Measurements from ENCODE around the gene SLC27A6.
"Not testable (repeated sequence)": the region's sequence is repeated elsewhere in the genome, so short reads cannot be mapped to it uniquely, and the experiment has no call there.

Gene SLC27A6, protein sequence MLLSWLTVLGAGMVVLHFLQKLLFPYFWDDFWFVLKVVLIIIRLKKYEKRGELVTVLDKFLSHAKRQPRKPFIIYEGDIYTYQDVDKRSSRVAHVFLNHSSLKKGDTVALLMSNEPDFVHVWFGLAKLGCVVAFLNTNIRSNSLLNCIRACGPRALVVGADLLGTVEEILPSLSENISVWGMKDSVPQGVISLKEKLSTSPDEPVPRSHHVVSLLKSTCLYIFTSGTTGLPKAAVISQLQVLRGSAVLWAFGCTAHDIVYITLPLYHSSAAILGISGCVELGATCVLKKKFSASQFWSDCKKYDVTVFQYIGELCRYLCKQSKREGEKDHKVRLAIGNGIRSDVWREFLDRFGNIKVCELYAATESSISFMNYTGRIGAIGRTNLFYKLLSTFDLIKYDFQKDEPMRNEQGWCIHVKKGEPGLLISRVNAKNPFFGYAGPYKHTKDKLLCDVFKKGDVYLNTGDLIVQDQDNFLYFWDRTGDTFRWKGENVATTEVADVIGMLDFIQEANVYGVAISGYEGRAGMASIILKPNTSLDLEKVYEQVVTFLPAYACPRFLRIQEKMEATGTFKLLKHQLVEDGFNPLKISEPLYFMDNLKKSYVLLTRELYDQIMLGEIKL

DNA sequence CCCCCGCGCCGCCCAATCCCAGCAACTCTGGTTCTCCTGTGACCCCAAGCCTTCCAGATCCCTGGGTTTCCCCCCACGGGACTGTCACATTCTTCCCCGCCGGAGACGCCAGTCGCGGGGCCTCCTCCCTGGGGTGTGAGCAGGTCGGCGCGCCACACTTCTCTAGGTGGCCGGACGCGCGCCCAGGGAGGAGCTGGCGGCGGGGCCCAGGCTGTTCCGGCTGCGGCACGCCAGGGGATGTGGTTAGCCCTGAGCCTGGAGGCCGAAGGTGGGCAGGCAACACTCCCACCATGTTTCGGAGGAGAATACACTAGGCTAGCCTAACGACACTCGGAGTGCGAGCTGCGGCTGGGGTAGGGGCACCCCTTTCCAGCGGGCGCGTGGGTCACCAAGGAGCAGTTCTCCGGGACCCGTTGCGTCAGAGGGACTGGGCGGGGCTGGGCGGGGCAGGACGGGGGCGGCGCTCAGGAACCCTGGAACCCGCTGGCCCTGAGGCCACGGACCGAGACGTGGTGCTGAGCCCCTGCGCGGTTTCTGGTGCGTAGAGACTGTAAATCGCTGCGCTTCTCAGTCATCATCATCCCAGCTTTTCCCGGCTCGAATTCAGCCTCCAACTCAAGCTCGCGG, at the start of gene SLC27A6:
TSS of gene SLC27A6 (plus strand) at position 478 of the 627 bp plus-strand sequence. CDS start 650 bp downstream, outside the sequence.
- DNase-seq (ENCODE audit: low read depth) = no peak

DNA sequence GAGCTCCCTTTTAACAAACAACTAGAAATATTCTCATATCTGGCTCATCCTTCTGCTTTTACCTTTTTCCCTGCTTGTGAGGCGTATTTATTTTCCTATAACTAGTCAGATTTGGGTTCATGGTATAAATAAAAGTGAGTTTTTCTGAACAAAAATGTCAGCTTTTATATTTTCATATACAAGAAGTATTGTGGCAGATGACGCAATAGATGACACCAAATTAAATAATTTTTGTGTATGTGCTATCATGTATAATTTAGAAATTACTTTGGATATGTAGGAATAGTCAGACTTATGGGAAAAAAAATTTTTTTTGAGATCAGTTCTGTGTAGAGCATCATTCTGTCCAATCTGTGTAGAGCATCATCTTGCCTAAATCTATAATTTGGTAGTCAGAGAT, 45.7 kb upstream of the SLC27A6 start:
- DNase-seq (ENCODE audit: low read depth) = no peak

DNA sequence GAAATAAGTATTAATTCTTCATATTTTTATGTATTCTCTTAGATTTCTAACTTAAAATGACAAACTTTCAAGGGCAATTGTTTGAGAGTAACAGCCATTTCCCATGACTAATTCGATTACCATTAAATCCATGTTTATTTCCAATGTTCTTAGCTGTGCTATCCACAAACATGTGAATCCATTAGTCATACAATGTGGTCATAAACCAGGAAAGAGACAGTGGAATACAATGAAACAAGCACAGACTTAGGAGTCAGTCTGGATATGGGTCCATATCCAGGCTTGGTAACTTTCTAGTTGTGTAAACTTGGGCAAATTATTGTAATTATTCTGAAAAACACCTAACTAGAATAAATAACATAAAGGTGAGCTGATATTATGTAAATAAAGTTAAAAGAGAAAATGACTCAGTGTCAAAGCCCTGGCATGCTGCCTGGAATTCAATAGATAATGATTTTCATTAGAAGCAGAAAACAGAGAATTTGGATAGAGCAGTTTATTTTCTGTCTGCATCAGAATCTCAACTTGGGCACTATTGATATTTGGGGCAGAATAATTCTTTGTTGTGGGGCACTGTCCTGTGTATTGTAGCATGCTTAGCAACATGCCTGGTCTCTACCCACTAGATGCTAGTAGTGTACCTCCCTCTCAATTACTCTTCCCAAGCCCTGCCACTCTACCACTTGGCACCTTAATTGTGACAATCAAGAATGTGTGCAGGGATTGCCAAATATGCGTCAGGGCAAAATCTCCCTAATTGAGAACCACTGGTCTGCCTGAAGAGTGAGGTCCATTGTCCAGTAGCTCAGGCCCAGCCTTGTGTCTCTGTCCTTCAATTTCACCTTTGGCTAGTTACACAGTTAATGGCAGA, 44.7 kb upstream of the SLC27A6 start:
- no peak for DNase-seq (ENCODE audit: low read depth)

DNA sequence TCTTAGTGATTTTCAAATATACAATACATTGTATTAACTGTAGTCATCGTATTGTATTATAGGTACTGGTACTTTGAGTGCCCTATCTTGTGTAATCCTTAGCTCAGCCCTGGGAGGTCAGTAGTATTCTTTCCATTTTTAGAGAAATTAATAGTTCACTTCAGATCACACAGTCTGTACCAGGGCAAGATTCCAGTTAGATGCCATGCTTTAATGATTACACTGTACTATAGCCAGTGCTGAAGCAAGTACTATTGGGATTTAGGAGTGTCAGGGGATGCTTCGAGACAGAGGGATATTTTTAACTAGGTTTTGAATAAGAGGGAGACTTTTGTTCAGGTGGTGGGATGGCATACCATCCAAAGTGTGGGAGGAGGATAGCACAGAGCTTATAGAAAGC, 41.0 kb upstream of the SLC27A6 start:
- DNase-seq (ENCODE audit: low read depth) = no peak

DNA sequence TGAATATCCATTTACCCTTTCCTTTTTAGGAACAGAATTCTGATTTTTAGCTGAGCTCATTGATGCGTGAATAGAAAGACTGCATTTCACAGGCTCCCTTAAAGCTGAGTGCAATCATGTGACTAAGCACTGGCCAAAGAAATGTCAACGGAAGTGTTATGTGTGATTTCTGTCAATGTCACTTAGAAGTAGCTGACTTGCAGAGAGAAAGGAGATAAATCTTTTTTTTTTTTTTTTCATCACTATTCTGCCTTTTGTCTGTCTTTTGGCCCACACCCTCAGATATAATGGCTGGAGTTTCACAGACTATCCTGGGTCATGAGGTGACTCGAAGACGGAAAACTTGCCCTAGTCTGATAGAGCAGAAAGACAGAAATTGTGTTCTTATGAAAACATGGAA, 39.3 kb upstream of the SLC27A6 start:
- no peak for DNase-seq (ENCODE audit: low read depth)

DNA sequence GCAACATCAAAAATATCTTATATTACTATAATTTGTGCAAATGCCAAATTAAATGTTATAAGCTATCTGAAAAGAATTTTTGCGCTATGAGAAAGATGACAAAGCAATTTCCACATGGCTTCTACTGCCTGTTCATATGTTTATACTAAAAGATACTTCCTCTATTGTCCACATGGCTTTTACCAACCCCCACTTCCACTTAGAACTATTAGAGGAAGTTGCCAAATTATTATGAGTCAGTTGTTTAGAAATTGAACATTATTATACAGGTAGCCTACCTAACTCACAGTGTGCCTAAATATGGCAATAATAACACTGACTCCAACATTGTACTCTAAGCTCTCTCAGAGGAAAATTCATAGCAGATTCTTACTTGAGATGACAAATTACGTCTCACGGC, 37.6 kb upstream of the SLC27A6 start:
- DNase-seq (ENCODE audit: low read depth) = no peak

DNA sequence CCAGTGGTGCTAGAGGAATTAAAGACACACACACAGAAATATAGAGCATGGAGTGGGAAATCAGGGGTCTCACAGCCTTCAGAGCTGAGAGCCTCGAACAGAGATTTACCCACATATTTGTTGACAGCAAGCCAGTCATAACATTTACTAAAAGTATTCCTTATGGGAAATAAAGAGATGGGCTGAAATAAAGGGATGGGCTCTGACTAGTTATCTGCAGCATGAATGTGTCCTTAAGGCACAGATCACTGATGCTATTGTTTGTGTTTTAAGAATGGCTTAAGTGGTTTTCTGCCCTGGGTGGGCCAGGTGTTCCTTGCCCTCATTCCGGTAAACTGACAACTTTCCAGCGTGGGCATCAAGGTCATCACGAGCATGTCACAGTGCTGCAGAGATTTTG, 33.1 kb upstream of the SLC27A6 start:
- DNase-seq (ENCODE audit: low read depth) = not testable (repeated sequence)

DNA sequence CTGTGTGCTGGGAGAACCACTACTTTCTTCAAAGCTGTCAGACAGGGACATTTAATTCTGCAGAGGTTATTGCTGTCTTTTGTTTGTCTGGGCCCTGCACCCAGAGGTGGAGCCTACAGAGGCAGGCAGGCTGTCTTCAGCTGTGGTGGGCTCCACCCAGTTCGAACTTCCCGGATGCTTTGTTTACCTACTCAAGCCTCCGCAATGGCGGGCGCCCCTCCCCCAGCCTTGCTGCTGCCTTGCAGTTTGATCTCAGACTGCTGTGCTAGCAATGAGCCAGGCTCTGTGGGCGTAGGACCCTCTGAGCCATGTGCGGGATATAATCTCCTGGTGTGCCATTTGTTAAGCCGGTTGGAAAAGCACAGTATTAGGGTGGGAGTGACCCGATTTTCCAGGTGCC, 22.2 kb upstream of the SLC27A6 start:
- DNase-seq (ENCODE audit: low read depth) = not testable (repeated sequence)

DNA sequence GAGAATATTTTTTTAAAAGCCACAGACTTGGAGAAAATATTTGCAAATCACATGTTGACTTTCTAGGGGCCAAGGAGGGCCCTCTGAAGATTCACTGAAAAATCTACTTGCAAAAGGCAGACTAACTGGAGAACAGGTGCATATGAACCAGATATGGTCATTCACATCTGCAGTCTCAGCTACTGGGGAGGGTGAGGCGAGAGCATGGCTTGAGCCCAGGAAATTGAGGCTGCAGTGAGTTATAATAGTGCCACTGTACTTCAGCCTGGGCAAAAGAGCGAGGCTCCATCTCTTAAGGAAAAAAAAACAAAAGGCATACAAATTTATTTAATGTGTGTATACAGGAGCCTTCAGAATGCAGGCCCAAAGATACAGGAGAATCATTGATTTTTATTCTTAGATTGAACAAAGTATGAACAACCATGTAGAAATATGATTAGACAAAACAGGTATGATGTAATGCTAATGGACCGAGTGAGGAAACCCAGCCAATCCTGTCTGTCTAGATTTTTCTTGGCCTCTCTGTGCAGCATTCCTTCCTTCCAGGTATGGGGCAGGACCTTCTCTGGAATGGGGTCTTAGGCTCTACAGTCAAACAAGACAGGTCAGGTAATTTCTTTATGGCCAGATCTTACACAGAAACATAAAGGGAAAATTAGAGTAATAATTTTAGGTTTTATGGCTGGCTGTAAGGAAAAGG, 15.3 kb upstream of the SLC27A6 start:
- DNase-seq (ENCODE audit: low read depth) = no peak

DNA sequence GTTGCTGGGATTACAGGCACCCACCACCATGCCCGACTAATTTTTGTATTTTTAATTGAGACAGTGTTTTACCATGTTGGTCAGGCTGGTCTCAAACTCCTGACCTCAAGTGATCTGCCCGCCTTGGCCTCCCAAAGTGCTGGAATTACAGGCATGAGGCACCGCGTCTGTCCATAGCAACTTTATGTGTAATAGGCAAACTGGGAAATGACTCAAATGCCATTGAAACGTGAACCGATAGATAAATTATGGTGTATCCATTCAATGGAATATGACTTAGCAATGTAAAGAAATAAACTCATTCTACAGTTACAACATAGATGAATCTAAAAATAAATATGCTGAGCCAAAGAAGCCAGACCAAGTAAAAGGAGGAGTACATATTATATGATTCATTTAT, 14.0 kb upstream of the SLC27A6 start:
- not testable (repeated sequence) for DNase-seq (ENCODE audit: low read depth)

DNA sequence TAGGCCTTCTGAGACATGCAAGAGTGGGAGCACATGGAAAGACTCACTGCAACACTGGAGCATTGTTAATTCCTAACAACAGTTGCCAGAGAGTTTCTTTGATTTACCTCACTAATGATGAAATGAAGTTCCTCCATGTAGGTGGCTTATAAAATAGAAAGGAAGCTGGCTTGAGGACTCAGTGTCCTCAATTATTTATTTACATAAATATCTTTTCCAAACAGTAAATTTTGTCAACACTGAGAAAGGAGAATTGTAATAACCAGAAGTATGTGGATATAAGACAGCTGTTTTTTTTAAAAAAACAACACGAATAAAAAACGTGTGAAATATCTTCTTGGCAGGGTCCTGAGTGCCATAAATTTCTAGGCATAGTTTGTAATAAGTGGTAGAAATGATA, 9.1 kb upstream of the SLC27A6 start:
- no peak for DNase-seq (ENCODE audit: low read depth)

DNA sequence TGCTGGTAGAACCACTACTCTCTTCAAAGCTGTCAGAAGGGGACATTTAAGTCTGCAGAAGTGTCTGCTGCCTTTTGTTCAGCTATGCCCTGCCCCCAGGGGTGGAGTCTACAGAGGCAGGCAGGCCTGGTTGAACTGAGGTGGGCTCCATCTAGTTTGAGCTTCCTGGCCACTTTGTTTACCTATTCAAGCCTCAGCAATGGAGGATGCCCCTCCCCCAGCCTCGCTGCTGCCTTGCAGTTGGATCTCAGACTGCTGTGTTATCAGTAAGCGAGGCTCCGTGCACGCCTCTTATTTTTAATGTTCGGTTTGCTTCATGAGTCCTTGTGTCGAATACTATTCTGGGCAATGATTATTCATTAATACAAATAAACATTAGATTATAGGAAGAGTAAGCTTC, 3.1 kb upstream of the SLC27A6 start:
- DNase-seq (ENCODE audit: low read depth) = no peak

DNA sequence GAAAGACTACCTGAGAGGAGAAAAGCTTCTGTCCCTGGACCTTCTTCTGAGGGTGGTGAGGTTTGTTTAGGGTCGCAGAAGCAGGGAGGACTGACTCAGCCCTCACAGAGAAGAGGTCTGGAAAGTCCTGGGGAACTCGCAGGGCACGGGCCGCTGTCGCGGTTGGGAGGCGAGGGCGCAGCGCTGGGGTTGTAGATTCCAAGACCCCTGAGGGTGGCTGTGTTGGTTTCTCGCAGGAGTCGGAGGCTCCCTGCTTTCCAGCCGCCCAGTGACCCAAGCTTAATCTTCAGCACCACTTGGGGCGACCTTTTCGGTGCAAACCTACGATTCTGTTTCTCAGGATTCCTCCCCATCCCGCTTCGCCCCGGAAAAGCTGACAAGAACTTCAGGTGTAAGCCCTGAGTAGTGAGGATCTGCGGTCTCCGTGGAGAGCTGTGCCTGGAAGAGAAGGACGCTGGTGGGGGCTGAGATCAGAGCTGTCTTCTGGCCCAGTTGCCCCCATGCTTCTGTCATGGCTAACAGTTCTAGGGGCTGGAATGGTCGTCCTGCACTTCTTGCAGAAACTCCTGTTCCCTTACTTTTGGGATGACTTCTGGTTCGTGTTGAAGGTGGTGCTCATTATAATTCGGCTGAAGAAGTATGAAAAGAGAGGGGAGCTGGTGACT, 482 bp downstream of the SLC27A6 start:
- no peak for DNase-seq (ENCODE audit: low read depth)

DNA sequence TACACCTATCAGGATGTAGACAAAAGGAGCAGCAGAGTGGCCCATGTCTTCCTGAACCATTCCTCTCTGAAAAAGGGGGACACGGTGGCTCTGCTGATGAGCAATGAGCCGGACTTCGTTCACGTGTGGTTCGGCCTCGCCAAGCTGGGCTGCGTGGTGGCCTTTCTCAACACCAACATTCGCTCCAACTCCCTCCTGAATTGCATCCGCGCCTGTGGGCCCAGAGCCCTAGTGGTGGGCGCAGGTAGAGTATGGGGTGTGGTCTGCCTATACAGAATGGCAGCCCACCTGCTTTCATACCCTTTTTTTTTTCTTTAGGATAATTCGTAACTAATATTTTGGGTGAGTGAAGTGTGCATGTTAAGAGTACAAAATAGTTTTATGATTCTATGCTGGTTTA, 1.1 kb downstream of the SLC27A6 start:
- no peak for DNase-seq (ENCODE audit: low read depth)

DNA sequence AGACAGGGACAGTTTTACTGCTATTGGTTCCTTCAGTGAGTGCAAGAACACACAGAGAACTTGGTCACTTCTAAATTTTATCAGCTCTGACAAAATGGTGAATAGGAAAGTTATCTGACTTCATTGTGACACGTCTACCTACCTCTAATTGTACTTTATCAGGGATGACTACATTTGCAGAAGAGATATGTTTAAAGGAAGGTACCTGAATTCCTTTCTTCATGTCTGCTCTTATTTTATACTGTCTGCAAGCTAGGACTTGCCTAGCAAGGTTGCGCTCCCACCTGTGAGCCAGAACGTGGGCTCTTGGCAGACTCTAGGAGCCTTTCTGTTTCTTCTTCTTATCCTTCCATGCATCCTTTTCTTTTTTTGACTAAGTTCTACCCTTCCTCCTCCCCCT, 1.6 kb downstream of the SLC27A6 start:
- DNase-seq (ENCODE audit: low read depth) = no peak

DNA sequence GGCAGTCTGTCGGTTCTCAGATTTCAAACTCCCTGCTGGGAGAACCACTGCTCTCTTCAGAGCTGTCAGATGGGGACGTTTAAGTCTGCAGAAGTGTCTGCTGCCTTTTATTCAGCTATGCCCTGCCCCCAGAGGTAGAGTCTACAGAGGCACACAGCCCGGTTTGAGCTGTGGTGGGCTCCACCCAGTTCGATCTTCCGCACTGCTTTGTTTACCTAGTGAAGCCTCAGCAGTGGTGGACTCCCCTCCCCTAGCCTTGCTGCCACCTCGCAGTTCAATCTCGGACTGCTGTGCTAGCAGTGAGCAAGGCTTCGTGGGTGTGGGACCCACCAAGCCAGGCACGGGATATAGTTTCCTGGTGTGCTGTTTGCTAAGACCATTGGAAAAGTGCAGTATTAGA, 8.0 kb downstream of the SLC27A6 start:
- DNase-seq (ENCODE audit: low read depth) = no peak

DNA sequence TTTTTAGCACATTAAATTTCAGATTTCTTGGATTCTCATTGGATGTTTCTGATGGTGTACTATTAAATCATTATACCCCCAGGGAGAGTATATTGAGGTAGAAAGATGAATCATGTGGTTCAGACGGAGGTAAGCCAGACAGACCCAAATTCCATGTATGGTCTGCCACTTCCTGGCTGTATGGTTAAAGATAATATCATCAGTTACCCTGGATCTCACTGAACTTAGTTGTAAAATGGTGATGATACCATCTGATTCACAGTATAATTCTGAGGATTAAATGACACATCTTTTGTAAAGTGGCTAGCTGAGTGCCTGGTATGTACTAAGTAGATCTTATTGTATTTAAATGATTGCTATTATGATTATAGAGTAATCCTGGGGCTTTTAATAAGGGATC, 9.3 kb downstream of the SLC27A6 start:
- DNase-seq (ENCODE audit: low read depth) = no peak

DNA sequence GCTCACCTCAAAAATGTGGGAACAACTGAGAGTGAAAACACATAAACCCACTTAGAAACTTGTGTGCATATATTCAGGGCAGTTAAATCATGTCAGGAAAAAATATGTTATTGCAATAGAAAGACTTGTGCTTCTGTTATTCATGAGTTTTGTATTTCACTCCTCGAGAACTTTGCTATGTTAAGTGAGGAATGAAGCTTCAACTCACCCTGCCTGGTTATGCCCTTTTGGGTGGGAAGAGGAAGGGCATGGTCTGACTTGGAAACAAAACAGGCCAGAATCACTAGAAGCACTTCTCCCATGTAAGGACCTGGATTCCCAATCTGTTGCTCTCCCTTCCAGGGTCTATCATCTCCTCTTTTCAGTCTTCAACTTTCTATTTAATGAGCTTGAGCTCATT, 14.5 kb downstream of the SLC27A6 start:
- no peak for DNase-seq (ENCODE audit: low read depth)

DNA sequence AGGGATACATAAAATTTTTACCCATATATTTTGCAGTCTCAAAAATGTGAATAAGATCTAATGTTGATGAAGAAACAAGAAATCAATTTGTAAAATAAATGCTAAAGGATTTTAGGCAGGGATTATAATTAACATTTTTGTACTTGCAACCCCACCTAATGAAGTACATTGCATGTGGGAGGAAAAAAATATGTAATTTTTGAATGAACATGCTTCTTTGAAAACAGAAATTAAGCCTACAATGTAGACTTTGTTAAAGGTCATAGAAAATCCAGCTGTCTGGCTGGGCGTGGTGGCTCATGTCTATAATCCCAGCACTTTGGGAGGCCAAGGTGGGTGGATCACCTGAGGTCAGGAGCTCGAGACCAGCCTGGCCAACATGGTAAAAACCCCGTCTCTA, 15.6 kb downstream of the SLC27A6 start:
- no peak for DNase-seq (ENCODE audit: low read depth)

DNA sequence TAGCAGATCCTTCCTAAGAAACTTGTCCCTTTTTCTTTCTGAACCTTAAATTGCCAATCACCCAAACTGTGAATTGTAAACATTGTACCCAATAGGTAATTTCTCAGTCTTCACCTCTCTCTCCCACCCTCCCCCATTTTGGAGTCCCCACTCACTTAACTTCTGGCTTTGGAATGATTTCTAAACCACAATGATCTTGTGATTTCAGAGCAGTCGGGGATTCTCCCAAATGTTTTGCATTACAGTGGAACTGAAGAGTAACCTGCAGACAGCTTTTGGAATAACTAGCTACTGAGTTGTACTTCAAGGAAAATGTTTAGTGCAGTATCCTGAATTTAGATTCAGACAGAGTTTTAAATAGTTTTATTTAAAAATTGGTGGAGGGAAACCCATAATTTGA, 19.2 kb downstream of the SLC27A6 start:
- no peak for DNase-seq (ENCODE audit: low read depth)

DNA sequence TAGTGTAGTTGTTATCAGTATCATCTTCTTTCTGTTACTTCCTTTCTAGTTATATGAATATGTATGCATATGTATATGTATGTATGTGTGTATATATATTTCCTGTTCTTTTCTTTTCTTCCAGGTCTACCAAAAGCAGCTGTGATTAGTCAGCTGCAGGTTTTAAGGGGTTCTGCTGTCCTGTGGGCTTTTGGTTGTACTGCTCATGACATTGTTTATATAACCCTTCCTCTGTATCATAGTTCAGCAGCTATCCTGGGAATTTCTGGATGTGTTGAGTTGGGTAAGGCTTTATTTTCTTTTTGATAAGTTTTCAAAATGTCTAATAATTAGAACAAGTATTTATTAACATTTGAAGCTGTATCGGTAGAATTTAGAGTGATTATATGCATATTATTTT, 23.2 kb downstream of the SLC27A6 start:
- DNase-seq (ENCODE audit: low read depth) = no peak

Data from activated T-helper 1 cell treated with Interleukin-2 at 50 U/mL for 16 hours (primary cell).